CD4-positive, alpha-beta T cell treated with Interleukin-15 for 4 hours (primary cell): ENCODE measurements around the gene MRPL36.

ENCODE experiments used
- DNase-seq: peaks from one replicate; pipeline ENCODE4 v3.0.0-alpha.2; 2020; ENCODE audit warnings: low spot score

MRPL36 gene

GRCh38 chr5:1749346-1750124 is 50.1 kb downstream of the MRPL36 start:
- DNase-seq, result no peak

GRCh38 chr5:1748845-1749244 is 50.8 kb downstream of the MRPL36 start:
- no peak for DNase-seq
